PC-9 (cell line): ENCODE measurements around the gene CCNC.

Source experiments
- CTCF ChIP-seq: fragments of 200-600 bp; sonication (generic); conservative IDR thresholded peaks from 2 replicates; pipeline ENCODE4 v1.6.1; 2017; ENCODE audit warnings: mixed run types, antibody characterized with exemption, mild to moderate bottlenecking, moderate library complexity
- EZH2 ChIP-seq: fragments of 200-600 bp; sonication (generic); IDR thresholded peaks from 2 replicates; pipeline ENCODE4 v1.8.0; 2017; ENCODE audit warnings: antibody characterized with exemption, low read depth

DNA sequence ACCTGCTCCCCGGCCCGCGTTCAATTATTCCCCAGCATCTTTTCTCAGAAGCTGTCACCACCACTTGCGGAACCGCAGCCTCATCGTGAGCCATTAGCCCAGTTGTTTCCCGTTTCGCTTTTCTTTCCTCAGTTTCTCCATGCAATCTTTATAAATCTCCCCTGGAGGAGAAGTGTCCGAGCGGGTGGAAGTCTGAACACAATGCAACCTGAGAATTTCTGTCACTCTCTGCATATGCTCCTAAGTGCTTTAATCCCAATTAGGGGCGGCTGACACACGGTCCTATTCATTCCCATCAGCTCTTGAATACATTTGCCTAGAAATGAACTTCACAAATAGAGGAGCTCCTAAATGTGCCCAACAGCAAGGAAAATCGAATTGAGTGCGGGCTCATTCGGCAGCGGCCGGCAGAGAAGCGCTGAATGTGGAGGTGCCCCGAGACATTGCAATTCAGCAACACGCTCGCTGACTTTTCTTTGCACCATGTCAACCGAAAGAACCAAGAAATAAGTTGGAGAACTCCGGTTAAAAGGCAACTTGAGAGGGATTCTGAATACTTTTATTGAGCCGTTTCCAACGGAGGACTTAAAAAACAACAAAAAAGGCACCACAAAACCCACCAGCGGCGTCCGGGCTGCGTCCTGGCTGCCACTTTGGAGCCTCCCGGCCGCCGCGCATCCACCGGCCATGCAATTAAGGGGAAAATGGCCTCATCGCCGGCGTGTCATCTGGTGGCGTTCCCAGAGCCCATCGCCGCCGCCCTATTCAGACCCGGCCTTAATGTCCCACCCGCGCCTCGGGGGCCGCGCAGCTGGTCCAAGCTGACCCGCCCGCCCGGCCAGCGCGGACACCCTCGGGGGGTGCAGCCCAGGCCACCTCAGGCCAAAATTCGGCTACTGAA is 34.3 kb upstream of the CCNC start:
- TF ChIP-seq CTCF (no peak), EZH2 (no peak)
